ENCODE results near the gene SMIM8.

DNA sequence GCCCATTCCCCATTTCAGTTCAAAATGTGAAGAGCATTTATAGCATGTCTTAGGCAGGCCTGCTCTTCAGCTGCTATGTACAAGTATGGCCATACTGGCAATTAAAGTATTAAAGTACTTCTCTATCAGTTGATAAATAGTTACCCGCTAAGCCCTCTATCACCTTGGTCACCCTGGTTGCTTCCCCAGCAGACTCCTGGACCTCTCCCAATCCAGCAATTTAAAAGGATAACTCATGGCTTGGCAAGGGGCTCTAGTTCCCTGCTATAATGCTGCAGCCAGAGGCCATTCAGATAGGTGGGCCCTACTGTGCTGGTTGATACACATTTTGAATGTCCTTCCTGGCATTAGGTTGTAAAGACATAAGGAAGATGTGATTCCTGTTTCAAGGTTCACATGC, 29.2 kb downstream of the SMIM8 start:
- no peak for TF ChIP-seq EZH2 (IDR thresholded peaks at IDR 0.05)
- TF ChIP-seq, protein P1, sequence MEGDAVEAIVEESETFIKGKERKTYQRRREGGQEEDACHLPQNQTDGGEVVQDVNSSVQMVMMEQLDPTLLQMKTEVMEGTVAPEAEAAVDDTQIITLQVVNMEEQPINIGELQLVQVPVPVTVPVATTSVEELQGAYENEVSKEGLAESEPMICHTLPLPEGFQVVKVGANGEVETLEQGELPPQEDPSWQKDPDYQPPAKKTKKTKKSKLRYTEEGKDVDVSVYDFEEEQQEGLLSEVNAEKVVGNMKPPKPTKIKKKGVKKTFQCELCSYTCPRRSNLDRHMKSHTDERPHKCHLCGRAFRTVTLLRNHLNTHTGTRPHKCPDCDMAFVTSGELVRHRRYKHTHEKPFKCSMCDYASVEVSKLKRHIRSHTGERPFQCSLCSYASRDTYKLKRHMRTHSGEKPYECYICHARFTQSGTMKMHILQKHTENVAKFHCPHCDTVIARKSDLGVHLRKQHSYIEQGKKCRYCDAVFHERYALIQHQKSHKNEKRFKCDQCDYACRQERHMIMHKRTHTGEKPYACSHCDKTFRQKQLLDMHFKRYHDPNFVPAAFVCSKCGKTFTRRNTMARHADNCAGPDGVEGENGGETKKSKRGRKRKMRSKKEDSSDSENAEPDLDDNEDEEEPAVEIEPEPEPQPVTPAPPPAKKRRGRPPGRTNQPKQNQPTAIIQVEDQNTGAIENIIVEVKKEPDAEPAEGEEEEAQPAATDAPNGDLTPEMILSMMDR (IDR thresholded peaks at IDR 0.05), result no peak

All from neural progenitor cell (in vitro differentiated cells).